Measurements from ENCODE around the gene EIF3M.
"Not testable (repeated sequence)": the region's sequence is repeated elsewhere in the genome, so short reads cannot be mapped to it uniquely, and the experiment has no call there.

Gene EIF3M

GRCh38 chr11:32602657-32603415 is 19.2 kb downstream of the EIF3M start:
- no peak for DNase-seq

GRCh38 chr11:32606220-32606619 is 22.6 kb downstream of the EIF3M start:
- no peak for DNase-seq

- DNase-seq, result not testable (repeated sequence)
These were observed 25.2 kb downstream of the EIF3M start for GRCh38 chr11:32608826-32609225.

GRCh38 chr11:32610797-32611352 is 27.2 kb downstream of the EIF3M start:
- DNase-seq, result no peak

GRCh38 chr11:32613500-32614151 is 30.0 kb downstream of the EIF3M start:
- no peak for DNase-seq

- DNase-seq, result no peak
These were observed 31.8 kb downstream of the EIF3M start for GRCh38 chr11:32615422-32615821.

- no peak for DNase-seq
These were observed 33.3 kb downstream of the EIF3M start for GRCh38 chr11:32616903-32617302.

- DNase-seq, result no peak
These were observed 47.2 kb downstream of the EIF3M start for GRCh38 chr11:32630844-32631243.

GRCh38 chr11:32635819-32636218 is 52.2 kb downstream of the EIF3M start:
- DNase-seq, result no peak

GRCh38 chr11:32641361-32641760 is 57.7 kb downstream of the EIF3M start:
- no peak for DNase-seq

GRCh38 chr11:32643526-32643925 is 59.9 kb downstream of the EIF3M start:
- DNase-seq, result no peak
